BJ (cell line): ENCODE results near the gene RGL3. TPM values are rescaled to one million over a fixed set of nuclear protein-coding genes. Genes with fewer than 3 reads are reported as not detected.

Experiments
- CTCF ChIA-PET: fragments of 350-600 bp; formaldehyde crosslinking; extraction: SDS; loops from one replicate; lab custom pipeline; 2021; ENCODE audit warnings: antibody characterized with exemption, inconsistent platforms; lab: Yijun Ruan, JAX
- POLR2A ChIA-PET: fragments of 300-600 bp; sonication (Branson Sonifier 250); formaldehyde crosslinking; extraction: SDS; loops from one replicate; lab custom pipeline; 2021; ENCODE audit warnings: antibody characterized with exemption; lab: Charles Lee
- DNase-seq: peaks from one replicate; pipeline ENCODE4 v3.0.0-alpha.2; 2011; ENCODE audit warnings: low read depth
- H3K27me3 ChIP-seq: 2 replicates; pipeline ENCODE4 v1.6.0; 2011; ENCODE audit warnings: low read length; ENCODE audit not compliant: control insufficient read depth, insufficient read depth
- H3K36me3 ChIP-seq: 2 replicates; pipeline ENCODE4 v1.5.1; 2011; ENCODE audit warnings: low read length; ENCODE audit not compliant: control insufficient read depth, insufficient read depth
- H3K4me3 ChIP-seq: 2 replicates; pipeline ENCODE4 v1.5.1; 2011; ENCODE audit warnings: low read depth, mild to moderate bottlenecking, control low read depth, low read length
- polyA plus RNA-seq: library from polyadenylated mRNA; depleted of rRNA; stranded (reverse); fragments of >200 nt; gene quantifications from 2 replicates; pipeline ENCODE4 v1.2.3, GENCODE V29; 2011
- TF ChIP-seq, protein P1 (sequence below): IDR thresholded peaks from 2 replicates; pipeline ENCODE4 v1.5.1; 2011; ENCODE audit warnings: low read depth, mild to moderate bottlenecking, control low read depth, inconsistent platforms, low read length, moderate library complexity; ENCODE audit not compliant: insufficient read depth

RGL3 gene
- polyA plus RNA-seq, 1 experiment, result 2.3 TPM

DNA sequence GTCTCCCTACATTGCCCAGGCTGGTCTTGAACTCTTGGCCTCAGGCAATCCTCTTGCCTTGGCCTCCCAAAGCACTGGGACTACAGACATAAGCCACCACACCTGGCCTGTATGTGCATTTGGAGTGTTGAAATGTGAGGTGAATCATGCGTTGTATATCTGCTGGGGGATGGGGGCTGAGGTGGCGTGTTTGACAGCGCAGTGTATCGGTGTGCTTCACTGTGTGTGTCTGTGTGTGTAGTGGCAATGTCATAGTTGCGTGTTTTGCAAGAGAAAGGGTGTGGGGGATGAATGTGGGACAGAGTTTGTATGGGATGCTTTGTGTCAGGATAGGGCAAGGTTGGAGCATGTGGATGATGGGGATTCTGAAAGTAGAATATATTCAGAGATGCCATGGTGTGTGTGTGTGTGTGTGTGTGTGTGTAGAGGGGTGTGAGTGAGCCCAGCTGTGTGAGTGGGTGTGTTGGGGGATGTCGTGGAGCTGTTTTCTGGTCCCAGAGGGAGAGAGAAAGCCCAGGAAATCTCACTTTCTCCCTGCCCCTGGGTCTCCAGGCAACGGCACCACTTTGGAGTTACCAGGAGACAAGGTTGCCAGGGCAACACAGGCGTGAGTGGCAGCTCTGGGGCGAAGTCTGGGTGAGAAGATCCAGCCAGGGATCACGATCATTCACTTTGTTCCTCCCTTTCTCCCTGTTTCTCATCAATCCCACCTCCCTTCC lies 45.8 kb downstream of the RGL3 start:
- Histone ChIP-seq H3K4me3 (no peak overlapping the region), H3K27me3 (no peaks in the 10 kb centered on the region), H3K36me3 (no peaks in the 10 kb centered on the region)
- DNase-seq, result no peak
- CTCF ChIA-PET, result interaction anchor here (0.6 to 2.8 kb wide), 3 partner anchors 79 to 109 kb away, joined by 3 to 19 read pairs (median 14); no protein-coding TSS in a partner anchor
- TF ChIP-seq, protein P1, sequence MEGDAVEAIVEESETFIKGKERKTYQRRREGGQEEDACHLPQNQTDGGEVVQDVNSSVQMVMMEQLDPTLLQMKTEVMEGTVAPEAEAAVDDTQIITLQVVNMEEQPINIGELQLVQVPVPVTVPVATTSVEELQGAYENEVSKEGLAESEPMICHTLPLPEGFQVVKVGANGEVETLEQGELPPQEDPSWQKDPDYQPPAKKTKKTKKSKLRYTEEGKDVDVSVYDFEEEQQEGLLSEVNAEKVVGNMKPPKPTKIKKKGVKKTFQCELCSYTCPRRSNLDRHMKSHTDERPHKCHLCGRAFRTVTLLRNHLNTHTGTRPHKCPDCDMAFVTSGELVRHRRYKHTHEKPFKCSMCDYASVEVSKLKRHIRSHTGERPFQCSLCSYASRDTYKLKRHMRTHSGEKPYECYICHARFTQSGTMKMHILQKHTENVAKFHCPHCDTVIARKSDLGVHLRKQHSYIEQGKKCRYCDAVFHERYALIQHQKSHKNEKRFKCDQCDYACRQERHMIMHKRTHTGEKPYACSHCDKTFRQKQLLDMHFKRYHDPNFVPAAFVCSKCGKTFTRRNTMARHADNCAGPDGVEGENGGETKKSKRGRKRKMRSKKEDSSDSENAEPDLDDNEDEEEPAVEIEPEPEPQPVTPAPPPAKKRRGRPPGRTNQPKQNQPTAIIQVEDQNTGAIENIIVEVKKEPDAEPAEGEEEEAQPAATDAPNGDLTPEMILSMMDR, result no peak
- POLR2A ChIA-PET, result no interaction called here

DNA sequence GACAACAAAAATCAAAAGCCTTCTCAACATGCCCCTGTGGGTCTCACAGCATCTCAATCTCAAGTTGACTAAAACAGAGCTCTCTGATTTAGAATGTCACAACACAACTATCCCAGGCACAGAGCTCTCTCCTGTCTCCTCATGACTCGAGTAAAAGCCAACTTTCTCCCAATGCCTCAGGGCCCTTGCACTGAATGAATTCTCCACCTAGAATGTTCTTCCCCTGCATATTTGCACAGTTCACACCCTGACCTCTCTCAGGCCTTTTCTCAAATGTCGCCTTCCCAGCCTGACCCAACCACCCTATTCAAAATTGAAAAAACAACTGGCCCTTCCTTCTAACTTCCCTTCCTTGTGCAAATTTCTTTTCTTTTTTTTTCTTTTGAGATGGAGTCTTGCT lies 48.4 kb downstream of the RGL3 start:
- TF ChIP-seq, protein P1, result no peak
- POLR2A ChIA-PET, result no interaction called here
- Histone ChIP-seq H3K27me3 (no peaks in the 10 kb centered on the region), H3K36me3 (no peaks in the 10 kb centered on the region), H3K4me3 (no peak overlapping the region)
- CTCF ChIA-PET, result no interaction called here
- DNase-seq, result no peak

DNA sequence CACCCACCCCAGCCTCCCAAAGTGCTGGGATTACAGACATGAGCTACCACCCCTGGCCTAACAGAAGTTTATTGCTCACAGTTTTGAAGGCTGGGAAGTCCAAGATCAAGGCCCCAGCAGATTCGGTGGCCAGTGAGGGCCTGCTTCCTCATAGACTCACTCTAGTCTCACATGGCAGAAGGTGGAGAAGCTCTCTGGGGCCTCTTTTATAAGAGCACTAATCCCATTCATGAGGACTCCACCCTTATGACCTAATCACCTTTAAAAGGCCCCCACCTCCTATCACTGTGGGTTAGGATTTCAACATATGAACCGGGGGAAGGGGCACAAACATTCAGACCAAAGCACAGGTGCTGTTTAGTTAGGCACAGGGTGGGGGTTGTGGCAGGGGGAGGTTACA lies 51.6 kb downstream of the RGL3 start:
- Histone ChIP-seq H3K36me3 (peaks cover 11% of the 10 kb centered on the region; the same call in 1 of the 2 replicates), H3K27me3 (no peaks in the 10 kb centered on the region), H3K4me3 (no peak overlapping the region)
- ChIA-PET POLR2A (no interaction called here), CTCF (interaction anchor here (1.2 kb wide), 1 partner anchor 10 kb away, joined by 3 read pairs; no protein-coding TSS in a partner anchor)
- TF ChIP-seq, protein P1, result no peak
- no peak for DNase-seq

DNA sequence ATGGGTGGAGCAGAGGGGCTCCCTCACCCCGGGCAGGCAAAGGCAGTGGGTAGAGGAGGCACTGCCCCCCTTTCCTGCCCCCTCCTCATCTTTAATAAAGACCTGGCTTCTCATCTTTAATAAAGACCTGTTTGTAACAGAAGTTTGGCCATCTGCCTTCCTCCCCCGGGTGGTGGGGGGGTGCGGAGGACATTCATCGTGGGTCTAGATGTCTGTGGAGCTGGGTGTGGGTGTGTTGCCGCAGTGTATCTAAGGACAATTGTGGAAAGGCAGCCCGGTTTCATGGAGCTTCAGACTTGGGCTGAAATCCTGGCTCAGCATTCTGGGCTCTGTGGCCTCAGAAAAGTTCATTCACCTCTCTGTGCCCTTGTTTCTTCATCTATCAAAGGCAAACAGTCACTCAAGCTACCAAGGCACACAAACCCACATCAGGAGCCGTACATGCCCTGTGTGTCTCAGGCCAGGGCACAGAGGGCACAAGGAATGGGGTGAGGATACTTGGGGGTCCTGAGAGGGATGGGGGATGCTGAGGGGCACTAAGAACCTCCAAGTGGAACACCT lies 53.5 kb downstream of the RGL3 start:
- ChIA-PET CTCF (interaction anchor here (0.7 to 1.4 kb wide), 3 partner anchors 17 to 72 kb away, joined by 3 to 4 read pairs (median 3); no protein-coding TSS in a partner anchor), POLR2A (no interaction called here)
- no peak for DNase-seq
- TF ChIP-seq, protein P1, result no peak
- peaks cover 23% of the 10 kb centered on the region for H3K36me3 ChIP-seq
- no peaks in the 10 kb centered on the region for H3K27me3 ChIP-seq
- H3K4me3 ChIP-seq, result no peak overlapping the region

DNA sequence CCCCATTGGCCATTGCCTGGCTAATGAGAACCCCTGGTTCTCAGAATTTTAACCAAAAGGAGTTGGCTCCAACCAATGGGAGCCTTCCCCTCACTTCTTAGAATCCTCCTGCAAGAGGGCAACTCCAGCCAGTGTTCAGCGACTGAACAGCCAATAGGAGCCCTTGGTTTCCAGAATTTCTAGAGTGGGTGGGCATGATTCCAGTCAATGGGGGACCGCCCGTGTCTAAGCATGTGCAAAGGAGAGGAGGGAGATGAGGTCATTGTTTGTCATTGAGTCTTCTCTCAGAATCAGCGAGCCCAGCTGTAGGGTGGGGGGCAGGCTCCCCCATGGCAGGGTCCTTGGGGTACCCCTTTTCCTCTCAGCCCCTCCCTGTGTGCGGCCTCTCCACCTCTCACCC lies 54.2 kb downstream of the RGL3 start:
- ChIA-PET POLR2A (no interaction called here), CTCF (no interaction called here)
- peaks cover 23% of the 10 kb centered on the region for H3K36me3 ChIP-seq
- H3K4me3 ChIP-seq, result no peak overlapping the region
- H3K27me3 ChIP-seq, result no peaks in the 10 kb centered on the region
- no peak for DNase-seq
- TF ChIP-seq, protein P1, result no peak
